SK-N-SH (cell line): ENCODE results near the gene APBB2. TPM values are rescaled to one million over a fixed set of nuclear protein-coding genes. Genes with fewer than 3 reads are reported as not detected.
A peak's percentile ranks its signal among the peaks of the same experiment; 100 is the strongest.

ENCODE experiments used
- CTCF ChIA-PET: fragments of 300-600, 350-600 bp; formaldehyde crosslinking; extraction: SDS; loops from one replicate; lab custom pipeline; 2021; lab: Yijun Ruan, JAX
- POLR2A ChIA-PET: fragments of 350-600 bp; sonication (Branson Sonifier 250); formaldehyde crosslinking; extraction: SDS; loops from one replicate; lab custom pipeline; 2020; ENCODE audit warnings: antibody characterized with exemption, inconsistent platforms; lab: Yijun Ruan, JAX
- DNase-seq: peaks from one replicate; pipeline ENCODE4 v3.0.0; 2012
- H2AFZ ChIP-seq: fragments of 200-600 bp; sonication (generic); 2 replicates; pipeline ENCODE4 v1.8.1; 2016; ENCODE audit warnings: antibody characterized with exemption, mild to moderate bottlenecking, low read depth
- H3F3A ChIP-seq: fragments of 200-600 bp; sonication (generic); replicated peaks from 2 replicates; pipeline ENCODE3; 2016; ENCODE audit warnings: antibody characterized with exemption, mild to moderate bottlenecking; ENCODE audit not compliant: insufficient read depth
- H3K27ac ChIP-seq, 2 experiments: fragments of 200-500 bp in 1 of 2; fragments of 200-600 bp in 1 of 2; sonication (Bioruptor generic) in 1 of 2; sonication (generic), shearing (Covaris generic) in 1 of 2; 2 replicates each; pipeline versions ENCODE4 v1.5.1 to v1.6.1; 2014 to 2016; ENCODE audit warnings: low read depth in 2 of 2, inconsistent platforms in 1 of 2, low read length in 1 of 2, mild to moderate bottlenecking in 1 of 2, mixed read lengths in 1 of 2
- H3K27me3 ChIP-seq: fragments of 200-600 bp; sonication (generic), shearing (Covaris generic); 2 replicates; pipeline ENCODE4 v1.6.1; 2016; ENCODE audit warnings: mixed run types; ENCODE audit not compliant: insufficient read depth
- H3K36me3 ChIP-seq, 2 experiments: fragments of 200-500 bp in 1 of 2; fragments of 200-600 bp in 1 of 2; sonication (Bioruptor generic) in 1 of 2; sonication (generic) in 1 of 2; replicated peaks in 1 of 2; 2 replicates each; pipeline versions ENCODE3 to v1.5.1; 2014 to 2016; ENCODE audit warnings: low read length in 1 of 2, mild to moderate bottlenecking in 1 of 2; ENCODE audit not compliant: insufficient read depth in 2 of 2, control insufficient read depth in 1 of 2
- H3K4me1 ChIP-seq, 2 experiments: fragments of 200-500 bp in 1 of 2; fragments of 200-600 bp in 1 of 2; sonication (Bioruptor generic) in 1 of 2; sonication (generic), shearing (Covaris generic) in 1 of 2; 2 replicates each; pipeline versions ENCODE4 v1.5.1 to v1.6.1; 2014 to 2016; ENCODE audit warnings: low read depth in 1 of 2, low read length in 1 of 2, mixed run types in 1 of 2; ENCODE audit not compliant: insufficient read depth in 2 of 2, control insufficient read depth in 1 of 2
- H3K4me2 ChIP-seq: fragments of 200-600 bp; sonication (generic), shearing (Covaris generic); 2 replicates; pipeline ENCODE4 v1.6.1; 2017; ENCODE audit warnings: mixed run types
- H3K4me3 ChIP-seq, 2 experiments: fragments of 200-500 bp in 1 of 2; fragments of 200-600 bp in 1 of 2; sonication (Bioruptor generic) in 1 of 2; sonication (generic), shearing (Covaris generic) in 1 of 2; 2 replicates each; pipeline versions ENCODE4 v1.5.1 to v1.8.1; 2014 to 2016; ENCODE audit warnings: low read depth in 2 of 2, inconsistent platforms in 1 of 2, low read length in 1 of 2, mild to moderate bottlenecking in 1 of 2, mixed read lengths in 1 of 2, moderate library complexity in 1 of 2
- H3K79me2 ChIP-seq: fragments of 200-600 bp; sonication (generic); 2 replicates; pipeline ENCODE4 v1.8.1; 2017; ENCODE audit warnings: mild to moderate bottlenecking; ENCODE audit not compliant: insufficient read depth
- H3K9ac ChIP-seq: fragments of 200-600 bp; sonication (generic); 2 replicates; pipeline ENCODE4 v1.6.1; 2017; ENCODE audit warnings: mixed run types
- H3K9me2 ChIP-seq: fragments of 200-600 bp; sonication (generic); 2 replicates; pipeline ENCODE4 v1.6.1; 2017; ENCODE audit warnings: mixed run types
- H3K9me3 ChIP-seq: fragments of 200-600 bp; sonication (generic); 2 replicates; pipeline ENCODE4 v1.6.1; 2017; ENCODE audit warnings: mixed run types, mild to moderate bottlenecking, moderate library complexity
- H4K20me1 ChIP-seq: fragments of 200-600 bp; sonication (generic); 2 replicates; pipeline ENCODE4 v1.6.1; 2017; ENCODE audit warnings: mild to moderate bottlenecking, mixed run types; ENCODE audit not compliant: insufficient read depth
- CTCF ChIP-seq: fragments of 200-600 bp; sonication (generic); IDR thresholded peaks from 2 replicates; pipeline ENCODE4 v1.6.1; 2017; ENCODE audit warnings: antibody characterized with exemption, mild to moderate bottlenecking, moderate library complexity
- FOXM1 ChIP-seq: IDR thresholded peaks from 2 replicates; pipeline ENCODE4 v1.4.0; 2012; ENCODE audit warnings: low read depth, mild to moderate bottlenecking
- GABPA ChIP-seq: IDR thresholded peaks from 2 replicates; pipeline ENCODE4 v1.4.0; 2012; ENCODE audit warnings: low read depth, mild to moderate bottlenecking
- GATA2 ChIP-seq: sonication (generic); formaldehyde crosslinking; IDR thresholded peaks from 2 replicates; pipeline ENCODE4 v1.5.0; 2020; ENCODE audit warnings: mild to moderate bottlenecking, missing genetic modification reagents
- IRF3 ChIP-seq: fragments of 150-350 bp; IDR thresholded peaks from 2 replicates; pipeline ENCODE4 v1.6.1; 2016; ENCODE audit warnings: mild to moderate bottlenecking, low read depth, low read length
- MEF2A ChIP-seq: IDR thresholded peaks from 2 replicates; pipeline ENCODE4 v1.4.0; 2012; ENCODE audit warnings: low read depth, borderline replicate concordance
- NFIC ChIP-seq: IDR thresholded peaks from 2 replicates; pipeline ENCODE4 v1.4.0; 2012; ENCODE audit warnings: borderline replicate concordance
- NRF1 ChIP-seq: IDR thresholded peaks from 2 replicates; pipeline ENCODE4 v1.6.1; 2012; ENCODE audit warnings: low read depth, mild to moderate bottlenecking, low read length
- PBX3 ChIP-seq: IDR thresholded peaks from 2 replicates; pipeline ENCODE4; 2012
- RAD21 ChIP-seq: IDR thresholded peaks from 2 replicates; pipeline ENCODE4 v1.6.1; 2012; ENCODE audit warnings: mild to moderate bottlenecking, low read length
- RXRA ChIP-seq: IDR thresholded peaks from 2 replicates; pipeline ENCODE4 v1.4.0; 2012; ENCODE audit warnings: low read depth, mild to moderate bottlenecking, borderline replicate concordance
- TAF1 ChIP-seq: IDR thresholded peaks from 2 replicates; pipeline ENCODE4 v1.6.1; 2012; ENCODE audit warnings: low read depth, mild to moderate bottlenecking, low read length, moderate library complexity, borderline replicate concordance
- TCF12 ChIP-seq: IDR thresholded peaks from 2 replicates; pipeline ENCODE4 v1.4.0; 2012
- TEAD4 ChIP-seq: IDR thresholded peaks from 2 replicates; pipeline ENCODE4 v1.4.0; 2012; ENCODE audit warnings: mild to moderate bottlenecking, borderline replicate concordance; ENCODE audit not compliant: insufficient read depth
- USF1 ChIP-seq: IDR thresholded peaks from 2 replicates; pipeline ENCODE4 v1.4.0; 2012; ENCODE audit warnings: low read depth, borderline replicate concordance
- USF2 ChIP-seq: fragments of 150-350 bp; IDR thresholded peaks from 2 replicates; pipeline ENCODE4 v1.6.1; 2017; ENCODE audit warnings: antibody characterized with exemption, low read length, low read depth, borderline replicate concordance
- WGBS: methylation state at CpG from one replicate; pipeline ENCODE4 v1.1.6; 2017; ENCODE audit warnings: low lambda C conversion rate; 5-methylcytosine and 5-hydroxymethylcytosine counted together
- polyA plus RNA-seq, 3 experiments: library from polyadenylated mRNA; depleted of rRNA; stranded (reverse); fragments of >200 nt; gene quantifications; 2 replicates each; pipeline ENCODE4 v1.2.3, GENCODE V29; 2012

The APBB2 gene
- polyA plus RNA-seq, 1 of the 3 experiments (the other 2 are of a cell fraction): 49.8 TPM

GRCh38 chr4:41205854-41206460 is 8.4 kb downstream of the APBB2 start:
- DNase-seq: no peak
- H3K4me2 ChIP-seq: peak overlapping the region; percentile 70; the same call in 1 of the 2 replicates
- no peak overlapping the region for H2AFZ ChIP-seq
- peaks cover 53% of the 10 kb centered on the region for H3F3A ChIP-seq
- H3K9me3 ChIP-seq: no peaks in the 10 kb centered on the region
- H3K9me2 ChIP-seq: no peaks in the 10 kb centered on the region
- H3K79me2 ChIP-seq: peaks cover 96% of the 10 kb centered on the region
- no peak overlapping the region for H3K9ac ChIP-seq
- POLR2A ChIA-PET: no interaction called here
- peak overlapping the region; percentile 78 to 96; a peak in 3 of 4 replicates for H3K27ac ChIP-seq
- no peaks in the 10 kb centered on the region for H3K36me3 ChIP-seq
- H3K4me1 ChIP-seq: peaks cover 8 to 58% of the 10 kb centered on the region in 2 experiments
- WGBS: 88% methylated on average over 2 of the region's 2 CpGs
- no peaks in the 10 kb centered on the region for H3K27me3 ChIP-seq
- CTCF ChIA-PET: interaction anchor here (2.4 kb wide), 1 partner anchor 8 kb away, joined by 20 read pairs; the partner anchor contains the start of gene APBB2
- H3K4me3 ChIP-seq: no peak overlapping the region
- TF ChIP-seq NRF1 (no peak), NFIC (no peak), IRF3 (no peak), TAF1 (no peak), USF2 (no peak), GATA2 (CRISPR knock-in tag) (no peak), PBX3 (no peak), FOXM1 (no peak), TEAD4 (no peak), USF1 (no peak), CTCF (no peak), TCF12 (no peak), RAD21 (no peak), RXRA (no peak), GABPA (no peak), MEF2A (no peak)
- no peaks in the 10 kb centered on the region for H4K20me1 ChIP-seq
